DMS153 treated with DMSO at 0.1 percent for 48 hours (cell line): ENCODE results near the gene ZNF385D.
"Not testable (repeated sequence)": the region's sequence is repeated elsewhere in the genome, so short reads cannot be mapped to it uniquely, and the experiment has no call there.

Source experiments
- DNase-seq: peaks from one replicate; lab custom pipeline; 2025; ENCODE audit not compliant: unreplicated experiment; lab: John Stamatoyannopoulos, UW

The ZNF385D gene

GRCh38 chr3:21524133-21524532, 226.9 kb downstream of the ZNF385D start:
- no peak for DNase-seq

- no peak for DNase-seq
Observed at GRCh38 chr3:21520106-21520963, 230.7 kb downstream of the ZNF385D start.

GRCh38 chr3:21517184-21517583, 233.8 kb downstream of the ZNF385D start:
- no peak for DNase-seq

- no peak for DNase-seq
Observed at GRCh38 chr3:21515417-21515816, 235.6 kb downstream of the ZNF385D start.

- no peak for DNase-seq
Observed at GRCh38 chr3:21509731-21510470, 241.1 kb downstream of the ZNF385D start.

GRCh38 chr3:21508246-21508645, 242.8 kb downstream of the ZNF385D start:
- no peak for DNase-seq

GRCh38 chr3:21505711-21506460, 245.1 kb downstream of the ZNF385D start:
- DNase-seq: no peak

GRCh38 chr3:21502656-21503055, 248.4 kb downstream of the ZNF385D start:
- no peak for DNase-seq

- DNase-seq: no peak
Observed at GRCh38 chr3:21500834-21501233, 250.2 kb downstream of the ZNF385D start.

- DNase-seq: not testable (repeated sequence)
Observed at GRCh38 chr3:21490671-21491070, 260.3 kb downstream of the ZNF385D start.

GRCh38 chr3:21487520-21487919, 263.5 kb downstream of the ZNF385D start:
- no peak for DNase-seq

GRCh38 chr3:21486024-21486935, 264.7 kb downstream of the ZNF385D start:
- DNase-seq: not testable (repeated sequence)

GRCh38 chr3:21484828-21485144, 266.2 kb downstream of the ZNF385D start:
- DNase-seq: no peak

- DNase-seq: peak; percentile 2
Observed at GRCh38 chr3:21484057-21484827, 266.8 kb downstream of the ZNF385D start.

GRCh38 chr3:21481991-21482390, 269.0 kb downstream of the ZNF385D start:
- no peak for DNase-seq

GRCh38 chr3:21477541-21478288, 273.3 kb downstream of the ZNF385D start:
- no peak for DNase-seq

GRCh38 chr3:21466476-21466875, 284.5 kb downstream of the ZNF385D start:
- DNase-seq: no peak

GRCh38 chr3:21464746-21465145, 286.3 kb downstream of the ZNF385D start:
- no peak for DNase-seq

GRCh38 chr3:21463319-21463718, 287.7 kb downstream of the ZNF385D start:
- DNase-seq: no peak
